HG03521 (cell line): ENCODE data around the gene DMRT1.
"Not testable (repeated sequence)": the region's sequence is repeated elsewhere in the genome, so short reads cannot be mapped to it uniquely, and the experiment has no call there.

ENCODE experiments used
- ATAC-seq: cut with Tn5 transposase; IDR thresholded peaks from one replicate; pipeline ENCODE4 v1.9.1; 2021; ENCODE audit warnings: mild to moderate bottlenecking, moderate library complexity; ENCODE audit not compliant: unreplicated experiment

Gene DMRT1

DNA sequence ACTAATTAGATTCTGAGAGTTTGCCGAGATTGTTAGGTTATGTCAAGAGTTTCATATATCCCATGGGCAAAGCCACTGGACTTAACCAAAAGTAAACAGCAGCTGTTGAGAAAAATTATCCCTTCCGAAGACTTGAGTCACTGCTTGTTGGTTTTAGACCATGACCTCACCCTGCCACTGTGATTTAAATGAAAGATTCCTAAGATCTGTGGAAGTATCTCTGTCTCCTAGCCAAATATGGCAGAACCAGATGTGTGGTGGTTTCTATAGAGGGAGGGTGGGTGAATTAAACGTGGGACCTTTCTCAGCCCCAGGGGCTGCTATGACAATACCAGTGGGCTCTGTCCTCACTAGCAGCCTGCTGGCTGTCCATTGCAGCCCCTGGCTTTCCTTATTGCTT, 154.3 kb downstream of the DMRT1 start:
- ATAC-seq, result no peak

DNA sequence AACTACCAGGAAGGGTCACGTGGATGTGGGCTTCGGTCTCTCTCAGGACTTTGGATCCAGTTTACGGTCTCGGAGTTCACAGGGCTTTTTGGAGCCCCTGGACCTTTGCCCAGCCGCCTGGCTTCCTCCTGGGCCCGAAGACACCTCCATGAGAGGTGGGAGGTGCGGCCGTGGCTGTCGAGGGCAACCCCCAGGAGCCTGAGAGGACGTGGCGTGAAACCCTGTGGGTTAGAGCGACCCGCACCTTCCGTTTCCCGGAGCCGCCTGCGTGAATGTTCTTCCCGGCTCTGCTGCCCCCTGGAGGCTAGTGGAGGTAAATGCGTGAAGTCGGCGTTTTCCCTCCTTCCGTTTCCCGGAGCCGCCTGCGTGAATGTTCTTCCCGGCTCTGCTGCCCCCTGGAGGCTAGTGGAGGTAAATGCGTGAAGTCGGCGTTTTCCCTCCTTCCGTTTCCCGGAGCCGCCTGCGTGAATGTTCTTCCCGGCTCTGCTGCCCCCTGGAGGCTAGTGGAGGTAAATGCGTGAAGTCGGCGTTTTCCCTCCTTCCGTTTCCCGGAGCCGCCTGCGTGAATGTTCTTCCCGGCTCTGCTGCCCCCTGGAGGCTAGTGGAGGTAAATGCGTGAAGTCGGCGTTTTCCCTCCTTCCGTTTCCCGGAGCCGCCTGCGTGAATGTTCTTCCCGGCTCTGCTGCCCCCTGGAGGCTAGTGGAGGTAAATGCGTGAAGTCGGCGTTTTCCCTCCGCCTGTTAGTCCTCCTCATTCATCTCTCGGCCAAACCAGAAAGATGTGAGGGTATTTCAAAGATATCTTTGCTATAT, 157.0 kb downstream of the DMRT1 start:
- ATAC-seq, result not testable (repeated sequence)

DNA sequence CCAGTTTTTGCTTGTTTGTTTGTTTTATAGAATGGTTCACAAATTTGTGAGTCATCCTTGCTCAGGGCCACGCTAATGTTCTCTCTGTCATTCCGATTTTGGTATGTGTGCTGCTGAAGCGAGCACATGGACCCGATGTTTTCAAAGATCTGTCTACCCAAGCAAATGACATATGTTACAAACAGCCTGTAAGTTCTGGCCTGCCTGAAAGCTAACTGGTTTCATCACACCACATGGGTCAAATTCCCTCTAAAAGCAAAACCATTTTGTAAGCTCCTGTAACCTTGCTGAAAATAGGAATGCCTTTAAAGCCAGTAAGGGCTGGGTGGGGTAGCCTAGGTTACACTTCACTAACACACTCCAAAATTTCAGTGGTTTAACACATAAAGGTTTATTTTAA, 160.3 kb downstream of the DMRT1 start:
- no peak for ATAC-seq

DNA sequence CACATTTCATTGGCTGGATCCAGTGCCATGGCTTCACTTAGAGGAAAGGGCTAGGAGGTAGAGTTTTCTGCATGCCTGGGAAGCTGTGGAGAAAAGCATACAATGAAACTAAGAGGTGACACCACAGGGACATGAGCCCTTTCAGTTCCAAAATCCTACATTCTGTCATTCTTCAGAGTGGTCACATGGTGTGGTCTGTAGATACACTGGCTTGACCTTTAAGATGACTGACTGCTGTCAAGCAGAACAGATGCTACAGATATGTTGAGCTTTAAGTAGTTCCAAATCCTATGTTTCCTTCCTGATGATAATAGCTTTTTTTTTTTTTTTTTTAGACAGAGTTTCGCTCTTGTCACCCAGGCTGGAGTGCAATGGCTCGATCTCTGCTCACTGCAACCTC, 161.2 kb downstream of the DMRT1 start:
- ATAC-seq, result no peak

DNA sequence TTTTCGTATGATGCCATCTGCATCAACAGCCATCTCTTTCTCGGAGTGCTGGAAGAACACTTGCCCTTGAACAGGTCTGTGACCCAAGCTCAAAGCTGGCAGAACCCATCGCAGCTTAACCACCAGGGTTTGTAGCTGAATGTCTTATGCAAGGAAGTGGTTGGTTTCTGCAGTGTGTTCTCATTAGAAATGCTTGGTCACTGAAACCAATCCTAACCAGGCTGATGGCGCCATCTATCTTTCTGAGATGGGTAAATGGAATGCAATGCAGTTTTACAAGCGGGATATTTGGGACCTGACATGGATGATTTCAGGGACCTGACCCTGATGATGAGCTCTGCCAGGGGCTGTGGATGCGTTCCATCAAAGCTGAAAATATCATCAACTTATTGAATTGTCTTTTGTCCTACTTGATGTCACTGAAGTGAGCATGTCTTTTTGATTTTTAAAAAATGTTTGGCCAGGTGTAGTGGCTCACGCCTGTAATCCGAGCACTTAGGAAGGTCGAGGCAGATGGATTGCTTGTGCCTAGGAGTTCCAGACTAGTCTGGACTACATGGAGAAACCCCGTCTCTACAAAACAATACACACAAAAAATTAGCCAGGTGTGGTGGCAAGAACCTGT, 163.7 kb downstream of the DMRT1 start:
- no peak for ATAC-seq

DNA sequence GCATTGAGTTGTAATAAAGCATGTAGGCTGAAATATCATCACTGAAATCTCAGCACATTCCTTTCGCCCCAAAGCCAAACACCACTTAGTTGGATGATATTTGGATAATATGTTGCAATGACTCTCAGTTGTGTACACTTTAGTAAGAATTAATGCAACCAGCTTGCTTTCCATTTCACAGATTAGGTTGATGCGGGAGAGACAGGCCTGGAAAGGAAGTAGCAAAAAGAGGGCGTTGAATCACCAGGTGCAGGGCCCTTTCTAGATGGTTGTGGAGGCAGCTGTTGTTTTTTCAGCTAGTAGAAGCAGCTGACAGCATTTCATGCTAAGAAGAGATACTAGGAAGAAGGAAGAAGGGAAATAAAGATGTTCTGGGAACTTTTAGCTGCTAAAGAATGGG, 165.8 kb downstream of the DMRT1 start:
- ATAC-seq, result no peak

DNA sequence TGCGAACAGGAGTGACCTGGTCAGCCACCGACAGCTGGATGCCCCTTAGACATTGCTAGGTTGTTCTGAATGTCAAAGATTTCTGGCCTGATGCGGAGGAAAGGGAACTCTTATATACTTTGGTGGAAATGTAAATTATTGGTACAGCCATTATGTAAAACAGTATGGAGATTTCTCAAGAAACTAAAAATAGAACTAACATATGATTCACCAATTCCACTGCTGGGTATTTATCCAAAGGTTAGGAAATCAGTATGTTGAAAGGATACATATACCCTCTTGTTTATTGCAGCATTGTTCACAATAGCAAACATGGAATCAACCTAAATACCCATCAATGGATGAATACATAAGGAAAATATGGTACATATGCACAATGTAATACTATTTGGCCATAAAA, 166.7 kb downstream of the DMRT1 start:
- ATAC-seq, result no peak

DNA sequence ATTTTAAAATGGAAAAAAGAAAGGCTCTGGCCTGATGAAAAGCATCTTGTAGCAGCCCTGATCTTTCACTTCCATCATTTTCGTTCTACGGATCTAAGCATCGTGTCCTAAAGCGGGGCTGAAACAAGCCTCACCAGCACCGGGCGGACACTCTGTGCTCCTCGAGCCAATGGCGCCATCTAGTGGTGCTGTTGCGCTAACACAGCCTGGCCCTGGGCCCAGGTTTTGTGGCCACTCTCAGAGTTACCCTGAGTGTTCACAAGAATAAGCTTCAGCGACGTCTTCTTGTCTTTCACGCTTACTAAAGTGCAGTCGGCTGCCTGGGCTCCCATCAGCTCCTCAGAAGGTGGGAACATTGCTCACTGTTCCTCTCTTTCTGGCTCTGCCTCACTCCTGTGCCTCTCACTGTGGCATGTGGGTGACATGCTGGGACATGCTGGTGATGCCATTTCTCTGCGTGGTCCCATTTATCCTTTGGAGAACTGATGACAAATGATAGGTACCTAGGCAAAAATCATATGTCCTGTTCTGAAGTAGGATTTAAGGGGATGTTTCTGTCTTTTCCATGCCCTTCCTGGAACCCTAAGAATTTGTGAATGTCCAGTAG, 167.7 kb downstream of the DMRT1 start:
- ATAC-seq, result peak; percentile 94

DNA sequence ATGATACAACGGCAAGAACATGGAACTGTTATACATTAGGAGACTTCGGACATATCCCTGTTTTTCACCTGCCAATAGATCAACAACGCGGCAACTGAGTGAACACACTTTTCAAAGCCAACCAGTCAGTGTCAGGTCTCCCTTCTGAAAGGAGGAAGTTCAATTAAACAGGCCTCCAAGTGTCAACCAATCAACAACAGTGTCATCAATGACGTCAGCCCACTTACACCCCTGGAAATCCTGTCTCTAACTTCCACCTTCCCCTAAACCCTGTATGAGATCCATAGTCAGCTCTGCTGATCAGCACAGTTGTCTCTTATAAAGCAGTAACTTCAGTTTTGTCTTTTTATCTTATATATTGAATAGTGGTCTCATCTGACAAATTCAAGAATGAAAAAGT, 171.5 kb downstream of the DMRT1 start:
- no peak for ATAC-seq

DNA sequence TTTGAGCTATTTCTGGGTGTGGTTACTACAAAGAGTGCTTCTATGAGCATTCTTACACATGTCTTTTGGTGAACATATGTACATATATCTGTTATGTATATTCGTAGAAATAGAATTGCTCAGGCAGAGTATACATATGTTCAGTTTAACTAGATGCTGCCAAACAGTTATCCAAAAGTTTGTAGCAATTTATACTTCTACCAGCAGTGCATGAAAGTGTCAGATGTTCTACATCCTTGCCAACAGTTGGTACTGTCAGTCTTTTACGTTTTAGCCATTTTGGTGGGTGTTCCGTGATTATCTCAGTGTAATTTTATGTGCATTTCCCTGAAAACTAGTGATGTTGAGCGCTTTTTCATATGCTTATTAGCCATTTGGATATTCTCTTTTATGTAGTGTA, 172.7 kb downstream of the DMRT1 start:
- no peak for ATAC-seq

DNA sequence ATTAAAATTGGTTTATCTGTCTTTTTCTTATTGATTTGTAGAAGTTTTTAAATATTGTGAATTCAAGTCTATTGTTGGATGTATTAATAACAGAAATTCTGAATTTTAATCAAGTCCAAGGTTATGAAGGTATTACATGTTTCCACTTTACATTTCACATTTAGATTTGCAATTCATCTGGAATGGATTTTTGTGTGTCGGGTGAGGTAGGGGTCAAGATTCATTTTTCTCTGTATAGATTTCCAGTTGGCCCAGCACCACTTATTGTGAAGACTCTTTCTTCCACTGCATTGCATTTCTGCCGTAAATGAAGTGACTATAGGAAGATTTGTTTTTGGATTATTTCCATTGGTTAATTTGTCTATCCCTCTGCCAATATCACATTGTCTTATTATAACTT, 173.1 kb downstream of the DMRT1 start:
- no peak for ATAC-seq

DNA sequence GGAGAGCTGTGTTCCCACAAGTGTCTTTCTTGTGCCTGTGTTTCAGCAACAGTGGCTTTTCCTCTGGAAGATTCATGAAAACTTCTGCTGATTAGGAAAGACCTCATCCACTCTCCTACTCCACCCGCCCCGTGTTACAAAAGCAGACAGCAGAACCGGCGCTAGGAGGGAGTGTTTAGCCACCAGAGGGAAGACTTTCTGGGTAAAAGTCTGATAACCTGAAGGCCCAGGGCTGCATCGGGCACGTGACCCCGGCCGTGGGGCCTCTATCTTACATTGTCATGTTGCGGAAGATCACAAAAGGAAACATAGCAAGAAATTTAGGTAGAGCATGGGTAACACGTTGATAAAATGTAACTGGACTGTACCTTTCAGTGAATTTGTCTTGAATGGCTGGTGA, 176.6 kb downstream of the DMRT1 start:
- ATAC-seq, result no peak
